OCI-LY3 (cell line): ENCODE results near the gene A3GALT2.

Source experiments
- H2AFZ ChIP-seq: fragments of 200-600, 300-600 bp; shearing (Covaris generic); 2 replicates; pipeline ENCODE4 v1.6.0; 2014; ENCODE audit warnings: antibody characterized with exemption, low read depth, low read length
- H3K27ac ChIP-seq: fragments of 200-600, 300-600 bp; sonication (generic); 2 replicates; pipeline ENCODE4 v1.5.1; 2014; ENCODE audit warnings: mild to moderate bottlenecking, low read length, moderate library complexity, mixed read lengths
- H3K27me3 ChIP-seq: fragments of 200-600, 300-600 bp; sonication (generic); 2 replicates; pipeline ENCODE4 v1.6.1; 2014; ENCODE audit warnings: low read depth, low read length, mixed read lengths
- H3K36me3 ChIP-seq: fragments of 200-600, 300-600 bp; sonication (generic); replicated peaks from 2 replicates; pipeline ENCODE3; 2014; ENCODE audit warnings: low read depth, low read length, mixed read lengths
- H3K4me1 ChIP-seq: fragments of 300-600, 200-600 bp; sonication (generic); 2 replicates; pipeline ENCODE4 v1.6.1; 2014; ENCODE audit warnings: low read length, mixed read lengths
- H3K4me2 ChIP-seq: fragments of 200-600, 300-600 bp; sonication (generic); 2 replicates; pipeline ENCODE4 v1.6.1; 2014; ENCODE audit warnings: low read length, mixed read lengths
- H3K4me3 ChIP-seq: fragments of 300-600, 200-600 bp; sonication (generic); 2 replicates; pipeline ENCODE4 v1.5.1; 2014; ENCODE audit warnings: antibody characterized with exemption, mild to moderate bottlenecking, low read length, moderate library complexity
- H3K79me2 ChIP-seq: fragments of 300-600, 200-600 bp; shearing (Covaris generic); 2 replicates; pipeline ENCODE4 v1.6.1; 2014; ENCODE audit warnings: mild to moderate bottlenecking, low read length, mixed read lengths
- H3K9ac ChIP-seq: fragments of 300-600, 200-600 bp; shearing (Covaris generic); 2 replicates; pipeline ENCODE4 v1.6.0; 2014; ENCODE audit warnings: mild to moderate bottlenecking, low read length, moderate library complexity
- H3K9me3 ChIP-seq: fragments of 200-600, 300-600 bp; shearing (Covaris generic); 2 replicates; pipeline ENCODE4 v1.6.1; 2014; ENCODE audit warnings: low read length, mixed read lengths; ENCODE audit not compliant: insufficient read depth
- H4K20me1 ChIP-seq: fragments of 200-600, 300-600 bp; sonication (generic); 2 replicates; pipeline ENCODE4 v1.6.1; 2016; ENCODE audit warnings: low read length, mixed read lengths; ENCODE audit not compliant: insufficient read depth
- CTCF ChIP-seq: fragments of 200-600, 300-600 bp; sonication (generic); IDR thresholded peaks from 2 replicates; pipeline ENCODE4 v1.5.1; 2014; ENCODE audit warnings: antibody characterized with exemption, low read length, low read depth
- EZH2phosphoT487 ChIP-seq: fragments of 200-600 bp; shearing (Covaris generic); IDR thresholded peaks from 2 replicates; pipeline ENCODE4 v1.6.1; 2018; ENCODE audit warnings: antibody characterized with exemption, mixed run types, low read depth

The A3GALT2 gene

GRCh38 chr1:33360367-33360766, 39.5 kb upstream of the A3GALT2 start:
- no peaks in the 10 kb centered on the region for H3K36me3 ChIP-seq
- H3K27ac ChIP-seq = no peak overlapping the region
- H2AFZ ChIP-seq = no peak overlapping the region
- no peaks in the 10 kb centered on the region for H3K27me3 ChIP-seq
- no peak overlapping the region for H3K9ac ChIP-seq
- H4K20me1 ChIP-seq = no peaks in the 10 kb centered on the region
- H3K4me2 ChIP-seq = no peak overlapping the region
- H3K4me1 ChIP-seq = no peaks in the 10 kb centered on the region
- no peaks in the 10 kb centered on the region for H3K79me2 ChIP-seq
- TF ChIP-seq CTCF = no peak
- TF ChIP-seq EZH2phosphoT487 = no peak
- H3K4me3 ChIP-seq = no peak overlapping the region
- H3K9me3 ChIP-seq = no peaks in the 10 kb centered on the region

- Histone ChIP-seq H3K4me1 (no peaks in the 10 kb centered on the region), H3K9ac (no peak overlapping the region), H3K27ac (no peak overlapping the region), H3K36me3 (no peaks in the 10 kb centered on the region), H4K20me1 (no peaks in the 10 kb centered on the region), H3K4me2 (no peak overlapping the region), H3K27me3 (no peaks in the 10 kb centered on the region), H3K4me3 (no peak overlapping the region), H3K9me3 (no peaks in the 10 kb centered on the region), H3K79me2 (no peaks in the 10 kb centered on the region), H2AFZ (no peak overlapping the region)
- TF ChIP-seq EZH2phosphoT487 (no peak), CTCF (no peak)
Observed at GRCh38 chr1:33359931-33360330, 39.0 kb upstream of the A3GALT2 start.

- Histone ChIP-seq H3K4me1 (no peaks in the 10 kb centered on the region), H3K4me3 (no peak overlapping the region), H4K20me1 (no peaks in the 10 kb centered on the region), H3K4me2 (no peak overlapping the region), H3K9ac (no peak overlapping the region), H3K36me3 (no peaks in the 10 kb centered on the region), H3K79me2 (no peaks in the 10 kb centered on the region), H2AFZ (no peak overlapping the region), H3K9me3 (no peaks in the 10 kb centered on the region), H3K27ac (no peak overlapping the region), H3K27me3 (no peaks in the 10 kb centered on the region)
- TF ChIP-seq CTCF = no peak
- no peak for TF ChIP-seq EZH2phosphoT487
Observed at GRCh38 chr1:33358795-33359503, 38.1 kb upstream of the A3GALT2 start.

- H4K20me1 ChIP-seq = no peaks in the 10 kb centered on the region
- TF ChIP-seq CTCF = no peak
- no peak for TF ChIP-seq EZH2phosphoT487
- H2AFZ ChIP-seq = no peak overlapping the region
- no peak overlapping the region for H3K9ac ChIP-seq
- H3K9me3 ChIP-seq = no peaks in the 10 kb centered on the region
- no peaks in the 10 kb centered on the region for H3K36me3 ChIP-seq
- H3K4me2 ChIP-seq = no peak overlapping the region
- no peaks in the 10 kb centered on the region for H3K27me3 ChIP-seq
- no peaks in the 10 kb centered on the region for H3K79me2 ChIP-seq
- no peak overlapping the region for H3K4me3 ChIP-seq
- H3K27ac ChIP-seq = no peak overlapping the region
- no peaks in the 10 kb centered on the region for H3K4me1 ChIP-seq
Observed at GRCh38 chr1:33358114-33358794, 37.4 kb upstream of the A3GALT2 start.
